Endothelial cell of umbilical vein (primary cell): ENCODE data around the gene ARSB. TPM values are rescaled to one million over a fixed set of nuclear protein-coding genes. Genes with fewer than 3 reads are reported as not detected.

Source experiments
- BruUV-seq: library from RNA; stranded (reverse); fragments of 400-500 nt; replicated peaks from 2 replicates; lab custom pipeline; 2021; lab: Mats Ljungman, UMichigan
- CTCF ChIA-PET: fragments of 300-600, 350-600 bp; sonication (Branson Sonifier 250); formaldehyde crosslinking; loops from one replicate; lab custom pipeline; 2021; ENCODE audit warnings: antibody characterized with exemption, inconsistent platforms; lab: Charles Lee
- POLR2A ChIA-PET: fragments of 300-600, 350-600 bp; sonication (Branson Sonifier 250); formaldehyde crosslinking; loops from one replicate; lab custom pipeline; 2021; ENCODE audit warnings: antibody characterized with exemption, inconsistent platforms; lab: Charles Lee
- DNase-seq: peaks from one replicate; pipeline ENCODE4 v3.0.0-alpha.2; 2011; ENCODE audit warnings: low read depth, low spot score
- FAIRE-seq: peaks from 2 replicates; lab custom pipeline; 2011; peaks lifted over from hg19 to GRCh38; lab: Jason Lieb, UNC
- H2AFZ ChIP-seq: 2 replicates; pipeline ENCODE4 v1.6.0; 2012; ENCODE audit warnings: low read depth, low read length, control low read depth, inconsistent platforms
- H3K27ac ChIP-seq: 2 replicates; pipeline ENCODE4 v1.5.1; 2011; ENCODE audit warnings: low read depth, mild to moderate bottlenecking, control low read depth, low read length, moderate library complexity; ENCODE audit not compliant: insufficient read depth
- H3K27me3 ChIP-seq, 2 experiments: 2 replicates each; pipeline versions ENCODE4 v1.6.0 to v1.6.1; 2011; ENCODE audit warnings: low read length in 2 of 2, mixed read lengths in 1 of 2; ENCODE audit not compliant: control insufficient read depth in 2 of 2, insufficient read depth in 2 of 2
- H3K36me3 ChIP-seq, 2 experiments: 2 replicates in 1 of 2; 3 replicates in 1 of 2; pipeline ENCODE4 v1.5.1; 2011; ENCODE audit warnings: low read length in 2 of 2, mild to moderate bottlenecking in 1 of 2, moderate library complexity in 1 of 2; ENCODE audit not compliant: control insufficient read depth in 2 of 2, insufficient read depth in 2 of 2; ENCODE audit errors: extremely low read depth in 1 of 2
- H3K4me1 ChIP-seq: 3 replicates; pipeline ENCODE4 v1.5.1; 2011; ENCODE audit warnings: mild to moderate bottlenecking, low read length; ENCODE audit not compliant: control insufficient read depth, insufficient read depth; ENCODE audit errors: extremely low read depth
- H3K4me2 ChIP-seq: 2 replicates; pipeline ENCODE4 v1.6.1; 2011; ENCODE audit warnings: low read length, control low read depth, mixed read lengths; ENCODE audit not compliant: insufficient read depth
- H3K4me3 ChIP-seq, 3 experiments: fragments of 200-600 bp in 1 of 3; sonication (generic), shearing (Covaris generic) in 1 of 3; replicated peaks in 1 of 3; 2 replicates each; pipeline ENCODE4 v1.5.1; 2011 to 2016; ENCODE audit warnings: control low read depth in 3 of 3, low read length in 3 of 3, mild to moderate bottlenecking in 2 of 3, inconsistent platforms in 1 of 3, low read depth in 1 of 3, moderate library complexity in 1 of 3; ENCODE audit not compliant: insufficient read depth in 1 of 3
- H3K79me2 ChIP-seq: 2 replicates; pipeline ENCODE4 v1.6.0; 2012; ENCODE audit warnings: low read length, inconsistent platforms; ENCODE audit not compliant: control insufficient read depth, insufficient read depth
- H3K9ac ChIP-seq: replicated peaks from 2 replicates; pipeline ENCODE3; 2011; ENCODE audit warnings: low read length, control low read depth; ENCODE audit not compliant: insufficient read depth; ENCODE audit errors: extremely low read depth
- H3K9me1 ChIP-seq: replicated peaks from 3 replicates; pipeline ENCODE4 v1.6.0; 2011; ENCODE audit warnings: mild to moderate bottlenecking, low read length; ENCODE audit not compliant: control insufficient read depth, insufficient read depth; ENCODE audit errors: extremely low read depth
- H3K9me3 ChIP-seq: replicated peaks from 2 replicates; pipeline ENCODE4 v1.5.1; 2012; ENCODE audit warnings: low read length, inconsistent platforms; ENCODE audit not compliant: control insufficient read depth, insufficient read depth
- H4K20me1 ChIP-seq: replicated peaks from 2 replicates; pipeline ENCODE3; 2011; ENCODE audit warnings: mild to moderate bottlenecking, low read length; ENCODE audit not compliant: control insufficient read depth, insufficient read depth; ENCODE audit errors: extremely low read depth
- CTCF ChIP-seq, 2 donors: IDR thresholded peaks; 1 replicate in 1 of 2; 2 replicates in 1 of 2; pipeline ENCODE4 v1.5.1; 2011; ENCODE audit warnings: low read length in 2 of 2, mild to moderate bottlenecking in 2 of 2, moderate library complexity in 2 of 2, control low read depth in 1 of 2, inconsistent platforms in 1 of 2, low read depth in 1 of 2; ENCODE audit not compliant: insufficient read depth in 1 of 2; ENCODE audit errors: extremely low read depth in 1 of 2
- EZH2 ChIP-seq: IDR thresholded peaks from 2 replicates; pipeline ENCODE4 v1.6.1; 2012; ENCODE audit warnings: borderline replicate concordance, low read depth, mild to moderate bottlenecking, moderate library complexity, low read length, inconsistent platforms; ENCODE audit not compliant: severe bottlenecking
- FOS ChIP-seq: IDR thresholded peaks from 2 replicates; pipeline ENCODE4 v1.6.1; 2011; ENCODE audit warnings: mild to moderate bottlenecking, low read length, moderate library complexity, borderline replicate concordance; ENCODE audit not compliant: insufficient read depth
- GATA2 ChIP-seq: IDR thresholded peaks from 2 replicates; pipeline ENCODE4 v1.7.0; 2011; ENCODE audit warnings: low read depth, mild to moderate bottlenecking, moderate library complexity, mixed read lengths, low read length; ENCODE audit not compliant: insufficient read length, insufficient read depth
- JUN ChIP-seq: IDR thresholded peaks from 2 replicates; pipeline ENCODE4 v1.6.1; 2011; ENCODE audit warnings: borderline replicate concordance, low read depth; ENCODE audit not compliant: insufficient read length, insufficient read depth
- MYC ChIP-seq: IDR thresholded peaks from one replicate; pipeline ENCODE4 v1.6.1; 2011; ENCODE audit warnings: mild to moderate bottlenecking, low read depth, low read length
- POLR2A ChIP-seq: IDR thresholded peaks from 2 replicates; pipeline ENCODE4 v1.6.1; 2012; ENCODE audit warnings: low read depth, mild to moderate bottlenecking, control low read depth, low read length
- POLR2AphosphoS5 ChIP-seq: IDR thresholded peaks from 2 replicates; pipeline ENCODE4 v1.6.1; 2012; ENCODE audit warnings: low read depth, mild to moderate bottlenecking, control low read depth, low read length, moderate library complexity; ENCODE audit not compliant: insufficient read depth
- dilution Hi-C: fragments of 300-500 bp; cut with MboI; formaldehyde crosslinking; loops from one replicate; pipeline ENCODE4 v1.15.0; 2019; ENCODE audit warnings: low sequenced_read_pairs; ENCODE audit not compliant: extremely low pct_ligation_motif_present
- intact Hi-C: fragments of 100-400 bp; cut with micrococcal nuclease; formaldehyde crosslinking; loops from one replicate; pipeline ENCODE4 v1.10.0; 2022
- polyA plus RNA-seq, 4 experiments: library from polyadenylated mRNA; depleted of rRNA in 3 of 4; stranded (reverse) in 3 of 4; unstranded in 1 of 4; fragments of >200 nt; gene quantifications; 2 replicates each; pipeline versions ENCODE4 v1.2.1 to v1.2.3, GENCODE V29; 2011 to 2012; ENCODE audit warnings: missing spikeins in 1 of 4
- total RNA-seq: library from RNA; stranded (reverse); gene quantifications from 2 replicates; pipeline ENCODE4 v1.2.3, GENCODE V29; 2021
- TF ChIP-seq, protein P1 (sequence below): IDR thresholded peaks from 2 replicates; pipeline ENCODE4 v1.6.1; 2011; ENCODE audit not compliant: insufficient read depth, insufficient read length

ARSB gene
- total and polyA plus RNA-seq, 2 donors (not counting 3 experiments of a cell fraction or from before 2014, with no cell fraction given) = 17.2 to 25.8 TPM

DNA sequence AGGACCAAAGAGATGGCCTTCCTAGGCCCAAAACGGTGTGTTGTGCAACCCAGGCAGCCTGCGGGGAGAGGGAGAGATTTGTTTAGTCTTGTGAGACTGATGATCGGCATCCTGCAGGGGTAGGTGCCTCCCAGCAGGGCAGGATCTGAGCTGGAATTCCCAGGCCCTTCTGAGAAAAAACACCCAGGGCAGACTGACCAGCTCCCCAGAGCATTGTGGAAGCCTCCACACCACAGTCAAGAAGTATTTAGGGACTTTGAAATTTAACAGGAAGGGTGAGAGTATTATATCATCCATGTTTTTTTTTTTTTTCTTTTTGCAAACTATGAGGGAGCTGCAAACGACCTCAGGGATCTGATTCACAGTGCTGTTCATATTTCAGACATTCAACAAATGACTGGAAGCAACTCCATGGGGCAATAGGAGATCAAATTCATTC, 232.0 kb downstream of the ARSB start:
- H3K9me3 ChIP-seq = no peaks in the 10 kb centered on the region
- intact Hi-C loops (no loop called here), dilution Hi-C loops (no loop called here)
- H3K36me3 ChIP-seq = no peaks in the 10 kb centered on the region
- H3K79me2 ChIP-seq = no peaks in the 10 kb centered on the region
- no TSS peak for BruUV-seq
- H3K9ac ChIP-seq = no peak overlapping the region
- H3K4me2 ChIP-seq = no peak overlapping the region
- H3K4me1 ChIP-seq = no peaks in the 10 kb centered on the region
- ChIA-PET CTCF (no interaction called here), POLR2A (no interaction called here)
- H2AFZ ChIP-seq = no peak overlapping the region
- no peaks in the 10 kb centered on the region for H3K9me1 ChIP-seq
- no peaks in the 10 kb centered on the region for H4K20me1 ChIP-seq
- DNase-seq = no peak
- H3K27me3 ChIP-seq = peaks cover 0 to 6% of the 10 kb centered on the region in 2 experiments
- H3K4me3 ChIP-seq = no peak overlapping the region
- no peak overlapping the region for H3K27ac ChIP-seq
- no peak for TF ChIP-seq JUN
- TF ChIP-seq GATA2 = no peak
- TF ChIP-seq EZH2 = no peak
- no peak for TF ChIP-seq FOS
- no peak for TF ChIP-seq POLR2AphosphoS5
- TF ChIP-seq CTCF (IDR thresholded peaks at IDR 0.05; ENCODE audit: extremely low read depth in 1 of 2, insufficient read depth in 1 of 2, low read depth in 1 of 2, low read length in 2 of 2) = no peak
- no peak for TF ChIP-seq MYC
- TF ChIP-seq, protein P1, sequence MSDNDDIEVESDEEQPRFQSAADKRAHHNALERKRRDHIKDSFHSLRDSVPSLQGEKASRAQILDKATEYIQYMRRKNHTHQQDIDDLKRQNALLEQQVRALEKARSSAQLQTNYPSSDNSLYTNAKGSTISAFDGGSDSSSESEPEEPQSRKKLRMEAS = no peak
- no peak for TF ChIP-seq POLR2A
- FAIRE-seq = no peak
